ENCODE results near the gene B4GALNT2.
"Not testable (repeated sequence)": the region's sequence is repeated elsewhere in the genome, so short reads cannot be mapped to it uniquely, and the experiment has no call there.

The B4GALNT2 gene

DNA sequence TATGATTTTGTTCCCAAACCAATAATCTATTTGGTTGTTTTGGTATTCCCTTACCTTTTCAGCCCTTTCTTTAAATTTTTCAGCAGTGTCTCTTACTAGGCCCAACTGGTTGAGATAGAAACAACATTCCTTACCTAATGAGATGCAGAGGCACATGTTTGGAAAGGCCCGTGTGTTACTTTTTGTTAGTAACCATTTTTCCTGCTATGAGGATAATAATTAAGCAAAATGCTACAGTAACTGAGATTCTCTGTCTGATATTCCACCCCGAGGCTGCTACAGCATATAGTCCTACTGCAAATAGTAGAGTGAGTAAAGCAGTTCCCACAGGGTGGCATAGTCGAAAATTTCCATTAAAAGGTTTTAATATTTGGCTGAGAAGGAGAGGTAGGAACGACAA, 10.0 kb upstream of the B4GALNT2 start:
- H3K4me3 ChIP-seq (ENCODE audit: low read depth in 1 of 2, low read length in 2 of 2) = no peak overlapping the region
- H3K4me1 ChIP-seq (ENCODE audit: insufficient read depth, low read length) = no peaks in the 10 kb centered on the region
- H3K9me3 ChIP-seq (ENCODE audit: low read length) = no peaks in the 10 kb centered on the region
- H3K36me3 ChIP-seq (ENCODE audit: insufficient read depth, low read length) = no peaks in the 10 kb centered on the region
- no peak overlapping the region for H3K9ac ChIP-seq (ENCODE audit: low read length)
- H3K27ac ChIP-seq (ENCODE audit: low read depth, low read length) = no peak overlapping the region
- no peaks in the 10 kb centered on the region for H3K27me3 ChIP-seq (ENCODE audit: control insufficient read depth in 1 of 2, insufficient read depth in 2 of 2, low read length in 2 of 2)

DNA sequence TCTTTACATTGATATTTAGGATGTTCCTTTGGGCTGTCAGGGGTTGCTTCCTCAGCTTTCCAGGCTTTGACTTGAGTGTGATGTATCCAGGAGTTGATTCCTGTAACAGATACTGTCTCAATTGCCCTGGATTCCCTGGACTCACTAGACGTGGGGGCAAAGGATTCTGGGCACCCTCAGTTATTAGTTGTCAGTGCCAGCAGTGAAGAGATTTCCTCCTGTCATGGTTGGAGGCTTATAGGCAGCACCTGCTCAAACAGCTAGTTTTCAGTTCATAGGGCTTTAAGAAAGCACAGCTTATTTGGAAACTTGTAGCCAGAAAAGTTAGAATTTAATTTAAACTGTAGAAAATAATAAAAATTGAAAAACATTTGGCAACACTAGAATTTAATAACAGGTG, 9.5 kb upstream of the B4GALNT2 start:
- Histone ChIP-seq H3K36me3 (ENCODE audit: insufficient read depth, low read length) (no peaks in the 10 kb centered on the region), H3K4me1 (ENCODE audit: insufficient read depth, low read length) (no peaks in the 10 kb centered on the region), H3K27ac (ENCODE audit: low read depth, low read length) (no peak overlapping the region), H3K9me3 (ENCODE audit: low read length) (no peaks in the 10 kb centered on the region), H3K27me3 (ENCODE audit: control insufficient read depth in 1 of 2, insufficient read depth in 2 of 2, low read length in 2 of 2) (no peaks in the 10 kb centered on the region), H3K9ac (ENCODE audit: low read length) (no peak overlapping the region), H3K4me3 (ENCODE audit: low read depth in 1 of 2, low read length in 2 of 2) (no peak overlapping the region)

DNA sequence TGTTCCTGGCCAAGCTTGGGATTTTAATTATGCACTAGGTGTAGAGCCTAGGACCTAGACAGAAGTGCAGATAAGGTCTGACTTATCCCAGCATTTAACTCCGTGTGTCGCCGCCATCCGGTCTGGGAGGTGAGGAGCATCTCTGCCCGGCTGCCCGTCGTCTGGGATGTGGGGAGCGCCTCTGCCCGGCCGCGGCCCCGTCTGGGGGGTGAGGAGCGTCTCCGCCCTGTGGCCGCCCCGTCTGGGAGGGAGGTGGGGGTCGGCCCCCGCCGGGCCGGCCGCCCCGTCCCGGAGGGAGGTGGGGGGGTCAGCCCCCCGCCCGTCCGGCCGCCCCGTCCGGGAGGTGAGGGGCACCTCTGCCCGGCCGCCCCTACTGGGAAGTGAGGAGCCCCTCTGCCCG, 7.1 kb upstream of the B4GALNT2 start:
- Histone ChIP-seq H3K9ac (ENCODE audit: low read length) (no peak overlapping the region), H3K27ac (ENCODE audit: low read depth, low read length) (no peak overlapping the region), H3K36me3 (ENCODE audit: insufficient read depth, low read length) (no peaks in the 10 kb centered on the region), H3K4me1 (ENCODE audit: insufficient read depth, low read length) (no peaks in the 10 kb centered on the region), H3K9me3 (ENCODE audit: low read length) (no peaks in the 10 kb centered on the region), H3K4me3 (ENCODE audit: low read depth in 1 of 2, low read length in 2 of 2) (no peak overlapping the region), H3K27me3 (ENCODE audit: control insufficient read depth in 1 of 2, insufficient read depth in 2 of 2, low read length in 2 of 2) (no peaks in the 10 kb centered on the region)

DNA sequence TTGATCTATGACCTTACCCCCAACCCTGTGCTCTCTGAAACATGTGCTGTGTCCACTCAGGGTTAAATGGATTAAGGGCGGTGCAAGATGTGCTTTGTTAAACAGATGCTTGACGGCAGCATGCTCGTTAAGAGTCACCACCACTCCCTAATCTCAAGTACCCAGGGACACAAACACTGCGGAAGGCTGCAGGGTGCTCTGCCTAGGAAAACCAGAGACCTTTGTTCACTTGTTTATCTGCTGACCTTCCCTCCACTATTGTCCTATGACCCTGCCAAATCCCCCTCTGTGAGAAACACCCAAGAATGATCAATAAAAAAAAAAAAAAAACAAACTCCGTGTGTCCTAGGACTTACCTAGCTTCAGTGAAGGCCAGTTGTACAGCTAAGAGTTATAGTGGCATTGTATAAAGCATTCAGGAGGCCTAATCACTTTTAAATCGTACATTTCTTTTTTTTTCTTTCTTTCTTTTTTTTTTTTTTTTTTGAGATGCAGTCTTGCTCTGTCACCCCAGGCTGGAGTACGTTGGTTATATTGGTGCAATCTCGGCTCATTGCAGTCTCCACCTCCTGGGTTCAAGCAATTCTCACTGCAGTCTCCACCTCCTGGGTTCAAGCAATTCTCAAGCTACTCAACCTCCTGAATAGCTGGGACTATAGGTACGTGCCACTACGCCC, 6.2 kb upstream of the B4GALNT2 start:
- H3K36me3 ChIP-seq (ENCODE audit: insufficient read depth, low read length); H3K4me1 ChIP-seq (ENCODE audit: insufficient read depth, low read length); H3K27ac ChIP-seq (ENCODE audit: low read depth, low read length); H3K9me3 ChIP-seq (ENCODE audit: low read length); H3K27me3 ChIP-seq (ENCODE audit: control insufficient read depth in 1 of 2, insufficient read depth in 2 of 2, low read length in 2 of 2); H3K4me3 ChIP-seq (ENCODE audit: low read depth in 1 of 2, low read length in 2 of 2); H3K9ac ChIP-seq (ENCODE audit: low read length): not testable (repeated sequence)

DNA sequence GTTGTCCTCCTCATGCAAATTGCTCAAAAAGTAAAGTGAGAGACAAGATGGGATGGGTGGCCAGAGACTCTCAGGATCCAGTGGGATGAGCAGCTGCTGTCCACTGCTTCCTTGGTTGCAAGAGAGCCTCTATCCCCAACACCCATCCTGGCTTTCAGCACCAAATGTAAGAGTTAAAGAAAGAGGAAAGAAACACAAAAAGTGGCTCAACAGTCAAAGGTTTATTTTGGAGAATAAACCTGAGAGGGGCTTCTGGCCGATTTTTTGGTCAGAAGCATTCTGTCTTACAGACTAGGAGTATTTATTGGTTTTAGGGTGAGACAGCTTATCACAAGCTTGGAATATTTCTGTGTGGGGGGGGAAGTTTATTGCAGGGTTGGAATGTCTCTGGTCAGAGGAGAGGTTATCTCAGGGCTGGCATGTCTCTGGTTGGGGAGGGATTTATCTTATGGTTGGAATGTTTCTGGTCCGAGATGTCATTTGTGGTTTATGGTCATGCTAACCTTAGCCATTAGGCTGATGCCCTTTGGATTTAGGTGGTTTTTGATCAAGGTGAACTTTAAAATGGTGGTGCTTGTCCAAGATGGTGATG, 3.1 kb upstream of the B4GALNT2 start:
- not testable (repeated sequence) for H3K27ac ChIP-seq (ENCODE audit: low read depth, low read length)
- H3K27me3 ChIP-seq (ENCODE audit: control insufficient read depth in 1 of 2, insufficient read depth in 2 of 2, low read length in 2 of 2) = peaks cover 6 to 26% of the 10 kb centered on the region in 2 donors

DNA sequence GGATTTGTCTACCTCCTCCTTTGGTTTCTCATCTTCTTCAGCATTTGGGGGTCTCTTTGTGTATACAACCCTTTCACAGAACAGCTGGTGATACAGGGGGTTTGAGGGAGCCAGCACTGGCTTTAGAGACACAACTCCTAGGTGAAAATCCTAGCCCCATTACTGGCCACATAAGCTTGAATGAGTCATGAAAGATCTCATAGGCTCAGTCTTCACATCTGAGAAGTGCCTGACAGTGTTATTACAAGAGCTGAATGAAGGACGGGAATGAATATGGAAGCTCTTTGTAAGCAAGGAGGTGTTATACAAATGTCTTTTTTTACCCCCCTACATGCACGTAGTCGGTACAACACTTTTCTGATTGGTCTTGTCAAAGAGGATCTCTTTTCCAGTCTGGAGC, 1.7 kb upstream of the B4GALNT2 start:
- Histone ChIP-seq H3K36me3 (ENCODE audit: insufficient read depth, low read length) (no peaks in the 10 kb centered on the region), H3K4me3 (ENCODE audit: low read depth in 1 of 2, low read length in 2 of 2) (no peak overlapping the region), H3K9me3 (ENCODE audit: low read length) (no peaks in the 10 kb centered on the region), H3K27me3 (ENCODE audit: control insufficient read depth in 1 of 2, insufficient read depth in 2 of 2, low read length in 2 of 2) (peaks cover 6 to 29% of the 10 kb centered on the region in 2 donors), H3K4me1 (ENCODE audit: insufficient read depth, low read length) (no peaks in the 10 kb centered on the region), H3K9ac (ENCODE audit: low read length) (no peak overlapping the region), H3K27ac (ENCODE audit: low read depth, low read length) (no peak overlapping the region)

More for the DNA sequence above, 3.1 kb upstream of the B4GALNT2 start:
- not testable (repeated sequence) for H3K36me3 ChIP-seq (ENCODE audit: insufficient read depth, low read length); H3K4me1 ChIP-seq (ENCODE audit: insufficient read depth, low read length); H3K9ac ChIP-seq (ENCODE audit: low read length); H3K4me3 ChIP-seq (ENCODE audit: low read depth in 1 of 2, low read length in 2 of 2); H3K9me3 ChIP-seq (ENCODE audit: low read length)

DNA sequence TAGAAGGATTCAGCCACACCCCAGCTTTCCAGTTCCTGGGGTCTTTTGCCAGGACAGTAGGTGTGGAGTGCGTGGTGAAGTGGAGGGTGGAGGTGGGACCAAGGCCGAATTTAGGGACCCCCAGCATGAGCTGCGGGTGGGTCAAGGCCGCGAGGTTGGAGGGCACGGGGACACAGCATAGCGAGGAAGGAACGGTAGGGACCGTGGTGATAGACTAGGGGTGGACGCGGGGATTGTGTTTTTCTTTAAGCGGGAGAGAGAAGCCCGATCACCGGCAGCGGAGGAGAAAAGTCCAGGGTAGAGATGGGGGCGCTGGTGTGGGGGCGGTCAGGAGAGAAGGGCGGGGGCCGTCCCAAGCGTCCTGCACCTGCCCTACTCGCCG, 261 bp upstream of the B4GALNT2 start:
- H3K4me1 ChIP-seq (ENCODE audit: insufficient read depth, low read length) = no peaks in the 10 kb centered on the region
- no peaks in the 10 kb centered on the region for H3K9me3 ChIP-seq (ENCODE audit: low read length)
- H3K9ac ChIP-seq (ENCODE audit: low read length) = no peak overlapping the region
- H3K27ac ChIP-seq (ENCODE audit: low read depth, low read length) = no peak overlapping the region
- H3K27me3 ChIP-seq (ENCODE audit: control insufficient read depth in 1 of 2, insufficient read depth in 2 of 2, low read length in 2 of 2) = peaks cover 6 to 29% of the 10 kb centered on the region in 2 donors
- H3K36me3 ChIP-seq (ENCODE audit: insufficient read depth, low read length) = no peaks in the 10 kb centered on the region
- no peak overlapping the region for H3K4me3 ChIP-seq (ENCODE audit: low read depth in 1 of 2, low read length in 2 of 2)

DNA sequence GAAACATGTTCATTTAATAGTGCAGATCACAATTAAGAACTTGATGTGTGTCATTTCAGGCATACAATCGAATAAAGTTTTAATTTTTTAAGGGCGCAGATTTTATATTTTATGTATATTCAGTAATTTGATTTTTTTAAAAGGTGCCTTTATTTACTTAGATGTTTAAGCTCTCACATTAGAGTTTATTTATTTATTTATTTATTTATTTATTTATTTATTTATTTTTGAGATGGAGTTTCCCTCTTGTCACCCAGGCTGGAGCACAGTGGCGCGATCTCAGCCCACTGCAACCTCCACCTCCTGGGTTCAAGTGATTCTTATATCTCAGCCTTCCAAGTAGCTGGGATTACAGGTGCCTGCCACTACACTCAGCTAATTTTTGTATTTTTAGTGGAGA, 3.8 kb downstream of the B4GALNT2 start:
- no peak overlapping the region for H3K27ac ChIP-seq (ENCODE audit: low read depth, low read length)
- H3K9me3 ChIP-seq (ENCODE audit: low read length) = no peaks in the 10 kb centered on the region
- H3K27me3 ChIP-seq (ENCODE audit: control insufficient read depth in 1 of 2, insufficient read depth in 2 of 2, low read length in 2 of 2) = peaks cover 6 to 29% of the 10 kb centered on the region in 2 donors
- H3K4me1 ChIP-seq (ENCODE audit: insufficient read depth, low read length) = no peaks in the 10 kb centered on the region
- no peak overlapping the region for H3K4me3 ChIP-seq (ENCODE audit: low read depth in 1 of 2, low read length in 2 of 2)
- H3K9ac ChIP-seq (ENCODE audit: low read length) = no peak overlapping the region
- H3K36me3 ChIP-seq (ENCODE audit: insufficient read depth, low read length) = no peaks in the 10 kb centered on the region

DNA sequence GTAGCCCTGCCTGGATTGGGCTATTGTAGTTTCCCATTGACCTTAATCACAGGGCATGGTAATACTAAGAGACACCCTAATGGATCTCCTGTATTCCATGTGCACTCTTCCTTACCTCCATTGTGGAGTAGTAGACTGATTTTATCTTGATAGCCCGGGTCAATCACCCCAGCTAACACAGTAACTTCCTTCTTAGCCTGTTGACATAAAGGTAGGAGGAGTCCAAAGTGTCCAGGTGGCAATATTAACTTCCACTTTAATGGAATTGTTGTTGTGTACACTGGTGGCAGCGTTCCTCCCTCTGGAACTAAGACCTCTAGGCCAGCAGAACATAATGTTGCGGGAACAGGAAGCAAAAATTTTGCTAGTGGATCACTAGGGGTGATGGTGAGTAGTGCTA, 13.1 kb downstream of the B4GALNT2 start:
- H3K27me3 ChIP-seq (ENCODE audit: control insufficient read depth in 1 of 2, insufficient read depth in 2 of 2, low read length in 2 of 2); H3K9me3 ChIP-seq (ENCODE audit: low read length); H3K4me1 ChIP-seq (ENCODE audit: insufficient read depth, low read length); H3K27ac ChIP-seq (ENCODE audit: low read depth, low read length); H3K9ac ChIP-seq (ENCODE audit: low read length); H3K36me3 ChIP-seq (ENCODE audit: insufficient read depth, low read length); H3K4me3 ChIP-seq (ENCODE audit: low read depth in 1 of 2, low read length in 2 of 2): not testable (repeated sequence)

DNA sequence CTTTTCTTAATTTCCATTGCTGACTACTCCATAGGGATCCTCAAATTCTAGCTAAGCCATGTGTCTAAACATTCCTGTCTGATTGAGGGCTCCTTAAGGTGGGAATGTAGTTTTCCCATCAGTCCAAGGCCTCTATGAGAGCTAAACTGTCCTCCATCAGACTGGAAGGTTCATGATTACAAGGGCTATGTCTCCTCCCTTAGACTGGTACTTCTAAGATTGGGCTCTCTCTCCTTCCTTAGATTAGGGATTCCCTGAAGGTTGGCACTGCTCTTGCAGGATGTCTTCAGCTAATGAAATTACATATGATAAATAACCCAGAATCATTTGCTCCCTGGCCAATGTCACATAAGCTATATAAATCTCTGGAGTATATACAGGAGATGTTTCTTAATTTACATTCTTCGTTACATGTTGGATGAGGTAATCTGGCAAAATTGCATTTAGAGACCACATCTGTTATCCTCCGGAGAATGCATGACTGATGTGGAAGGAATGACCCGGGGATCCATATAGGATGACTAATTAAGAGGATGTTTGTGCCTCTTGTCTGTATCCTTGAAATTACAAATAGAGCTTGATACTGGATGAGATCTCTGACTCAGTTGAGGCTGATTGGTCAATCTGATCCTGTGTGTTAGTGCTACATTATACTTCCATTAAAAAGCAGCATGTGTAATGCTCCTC, 14.2 kb downstream of the B4GALNT2 start:
- Histone ChIP-seq H3K9me3 (ENCODE audit: low read length) (no peaks in the 10 kb centered on the region), H3K27me3 (ENCODE audit: control insufficient read depth in 1 of 2, insufficient read depth in 2 of 2, low read length in 2 of 2) (no peaks in the 10 kb centered on the region)

DNA sequence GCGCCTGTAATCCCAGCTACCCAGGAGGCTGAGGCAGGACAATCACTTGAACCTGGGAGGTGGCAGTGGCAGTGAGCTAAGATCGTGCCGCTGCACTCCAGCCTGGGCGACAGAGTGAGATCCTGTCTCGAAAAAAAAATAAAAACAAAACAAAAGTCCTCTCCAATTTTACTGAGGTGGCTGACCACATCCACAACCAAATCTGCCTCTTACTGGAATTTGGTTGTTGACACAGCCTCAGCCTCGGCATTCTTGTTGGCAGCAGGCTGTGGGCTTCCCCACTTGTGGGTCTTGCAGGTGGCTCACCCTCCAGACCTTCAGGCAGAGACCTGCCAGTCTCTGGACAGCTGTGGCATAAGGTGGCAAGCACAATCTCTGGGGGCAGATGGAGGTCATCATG, 15.6 kb downstream of the B4GALNT2 start:
- Histone ChIP-seq H3K9me3 (ENCODE audit: low read length) (no peaks in the 10 kb centered on the region), H3K9ac (ENCODE audit: low read length) (no peak overlapping the region), H3K4me1 (ENCODE audit: insufficient read depth, low read length) (no peaks in the 10 kb centered on the region), H3K27me3 (ENCODE audit: control insufficient read depth in 1 of 2, insufficient read depth in 2 of 2, low read length in 2 of 2) (no peaks in the 10 kb centered on the region), H3K36me3 (ENCODE audit: insufficient read depth, low read length) (no peaks in the 10 kb centered on the region), H3K27ac (ENCODE audit: low read depth, low read length) (no peak overlapping the region), H3K4me3 (ENCODE audit: low read depth in 1 of 2, low read length in 2 of 2) (no peak overlapping the region)

More for the DNA sequence above, 14.2 kb downstream of the B4GALNT2 start:
- Histone ChIP-seq H3K4me1 (ENCODE audit: insufficient read depth, low read length) (no peaks in the 10 kb centered on the region), H3K27ac (ENCODE audit: low read depth, low read length) (no peak overlapping the region), H3K4me3 (ENCODE audit: low read depth in 1 of 2, low read length in 2 of 2) (no peak overlapping the region), H3K9ac (ENCODE audit: low read length) (no peak overlapping the region), H3K36me3 (ENCODE audit: insufficient read depth, low read length) (no peaks in the 10 kb centered on the region)

DNA sequence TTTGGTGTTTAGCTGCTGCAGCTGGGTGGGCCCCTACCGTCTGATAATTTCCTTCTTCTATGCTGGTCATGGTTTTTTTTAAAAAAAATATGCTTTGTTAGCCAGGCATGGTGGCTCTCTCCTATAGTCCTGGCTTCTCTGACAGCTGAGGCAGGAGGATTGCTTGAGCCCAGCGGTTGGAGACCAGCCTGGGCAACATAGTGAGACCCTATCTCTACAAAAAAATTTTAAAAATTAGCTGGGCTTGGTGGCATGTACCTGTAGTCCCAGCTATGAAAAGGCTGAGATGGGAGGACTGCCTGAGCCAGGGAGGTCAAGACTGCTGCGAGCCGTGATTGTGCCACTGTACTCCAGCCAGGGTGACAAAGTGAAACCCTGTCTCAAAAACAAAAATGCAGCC, 19.4 kb downstream of the B4GALNT2 start:
- Histone ChIP-seq H3K4me1 (ENCODE audit: insufficient read depth, low read length) (no peaks in the 10 kb centered on the region), H3K4me3 (ENCODE audit: low read depth in 1 of 2, low read length in 2 of 2) (no peak overlapping the region), H3K27ac (ENCODE audit: low read depth, low read length) (no peak overlapping the region), H3K9me3 (ENCODE audit: low read length) (no peaks in the 10 kb centered on the region), H3K27me3 (ENCODE audit: control insufficient read depth in 1 of 2, insufficient read depth in 2 of 2, low read length in 2 of 2) (peaks cover 0 to 5% of the 10 kb centered on the region in 2 donors), H3K36me3 (ENCODE audit: insufficient read depth, low read length) (no peaks in the 10 kb centered on the region), H3K9ac (ENCODE audit: low read length) (no peak overlapping the region)
